HG03175 (cell line): ENCODE measurements around the gene TRMT112.
A peak's percentile ranks its signal among the peaks of the same experiment; 100 is the strongest.
"Not testable (repeated sequence)": the region's sequence is repeated elsewhere in the genome, so short reads cannot be mapped to it uniquely, and the experiment has no call there.

Experiments used
- ATAC-seq: cut with Tn5 transposase; IDR thresholded peaks from one replicate; pipeline ENCODE4 v1.9.1; 2021; ENCODE audit warnings: mild to moderate bottlenecking, moderate library complexity; ENCODE audit not compliant: unreplicated experiment

The TRMT112 gene

GRCh38 chr11:64334764-64335735, 17.7 kb upstream of the TRMT112 start:
- ATAC-seq, result peak; percentile 71

- no peak for ATAC-seq
These were observed 16.2 kb upstream of the TRMT112 start for GRCh38 chr11:64333556-64333955.

- peak; percentile 59 for ATAC-seq
These were observed 14.4 kb upstream of the TRMT112 start for GRCh38 chr11:64331569-64332371.

- ATAC-seq, result no peak
These were observed 13.5 kb upstream of the TRMT112 start for GRCh38 chr11:64330888-64331287.

GRCh38 chr11:64327993-64328392, 10.6 kb upstream of the TRMT112 start:
- ATAC-seq, result no peak

GRCh38 chr11:64327375-64327774, 10.0 kb upstream of the TRMT112 start:
- ATAC-seq, result no peak

GRCh38 chr11:64324692-64325469, 7.5 kb upstream of the TRMT112 start:
- no peak for ATAC-seq

GRCh38 chr11:64323984-64324383, 6.6 kb upstream of the TRMT112 start:
- ATAC-seq, result not testable (repeated sequence)

- no peak for ATAC-seq
These were observed 6.0 kb upstream of the TRMT112 start for GRCh38 chr11:64323373-64323772.

GRCh38 chr11:64322925-64323260, 5.5 kb upstream of the TRMT112 start:
- no peak for ATAC-seq

GRCh38 chr11:64321533-64321932, 4.2 kb upstream of the TRMT112 start:
- ATAC-seq, result no peak

- ATAC-seq, result no peak
These were observed 3.7 kb upstream of the TRMT112 start for GRCh38 chr11:64321026-64321425.

- no peak for ATAC-seq
These were observed 3.2 kb upstream of the TRMT112 start for GRCh38 chr11:64320556-64320955.

GRCh38 chr11:64318766-64319761, 1.7 kb upstream of the TRMT112 start:
- ATAC-seq, result no peak

- ATAC-seq, result peak; percentile 76
These were observed 804 bp upstream of the TRMT112 start, which contains the start of gene PRDX5 for GRCh38 chr11:64317961-64318765. PRDX5 (plus strand) TSS chr11:64318121; CDS start chr11:64318216, 95 bp downstream.

GRCh38 chr11:64316672-64317324, 561 bp downstream of the TRMT112 start:
- peak; percentile 3 for ATAC-seq

GRCh38 chr11:64315667-64316526, 1.5 kb downstream of the TRMT112 start:
- ATAC-seq, result not testable (repeated sequence)
